ENCODE results near the gene KLHDC9. TPM values are rescaled to one million over a fixed set of nuclear protein-coding genes. Genes with fewer than 3 reads are reported as not detected.

The KLHDC9 gene
- total RNA-seq, 3 donors from 2014 or later = 5.8 to 9.8 (median 8.5) TPM

GRCh38 chr1:161131523-161132409 lies 33.6 kb downstream of the KLHDC9 start:
- no peak for DNase-seq (ENCODE audit: low spot score in 2 of 2)
- Histone ChIP-seq H3K4me3 (peak overlapping the region; percentile 82 to 84 (median 84)), H3K9me3 (no peaks in the 10 kb centered on the region), H3K36me3 (no peaks in the 10 kb centered on the region), H3K27me3 (no peaks in the 10 kb centered on the region), H3K4me1 (peaks cover 0 to 15% of the 10 kb centered on the region in 2 donors), H3K27ac (peak overlapping the region; percentile 96)
- intact Hi-C loops (cut with DNase I; ENCODE audit: low total_unique reads) = no loop called here
- TF ChIP-seq POLR2AphosphoS5 (IDR thresholded peaks at IDR 0.05) = no peak
- TF ChIP-seq POLR2A (IDR thresholded peaks at IDR 0.05) = no peak

- Histone ChIP-seq H3K36me3 (no peaks in the 10 kb centered on the region), H3K4me3 (peak within 1 kb of the TSS; percentile 82 to 84 (median 84)), H3K27me3 (no peaks in the 10 kb centered on the region), H3K4me1 (peaks cover 0 to 15% of the 10 kb centered on the region in 2 donors), H3K9me3 (no peaks in the 10 kb centered on the region), H3K27ac (peak within 1 kb of the TSS; percentile 96)
- DNase-seq (ENCODE audit: low spot score in 2 of 2) = peak; percentile 92 to 96
- intact Hi-C loops (cut with DNase I; ENCODE audit: low total_unique reads) = no loop called here
- peak; percentile 76 to 88 (median 88) for TF ChIP-seq POLR2AphosphoS5 (IDR thresholded peaks at IDR 0.05)
- TF ChIP-seq CTCF (IDR thresholded peaks at IDR 0.05) = no peak
- TF ChIP-seq POLR2A (IDR thresholded peaks at IDR 0.05) = peak; percentile 20
Observed at GRCh38 chr1:161132410-161133219, 34.5 kb downstream of the KLHDC9 start, which contains the start of gene DEDD. TSS of gene DEDD (minus strand) at chr1:161132667. CDS start at chr1:161124462, 8,205 bp downstream.

- Histone ChIP-seq H3K4me1 (peaks cover 0 to 15% of the 10 kb centered on the region in 2 donors), H3K27ac (peak overlapping the region; percentile 96), H3K4me3 (peak overlapping the region; percentile 82 to 84 (median 84)), H3K9me3 (no peaks in the 10 kb centered on the region), H3K36me3 (no peaks in the 10 kb centered on the region), H3K27me3 (no peaks in the 10 kb centered on the region)
- intact Hi-C loops (cut with DNase I; ENCODE audit: low total_unique reads) = no loop called here
- no peak for DNase-seq (ENCODE audit: low spot score in 2 of 2)
- TF ChIP-seq POLR2AphosphoS5 (IDR thresholded peaks at IDR 0.05) (no peak), CTCF (IDR thresholded peaks at IDR 0.05) (no peak), POLR2A (IDR thresholded peaks at IDR 0.05) (no peak)
Observed at GRCh38 chr1:161133220-161133740, 35.1 kb downstream of the KLHDC9 start.

- TF ChIP-seq POLR2A (IDR thresholded peaks at IDR 0.05) (no peak), CTCF (IDR thresholded peaks at IDR 0.05) (no peak), POLR2AphosphoS5 (IDR thresholded peaks at IDR 0.05) (no peak)
- peaks cover 0 to 6% of the 10 kb centered on the region in 2 donors for H3K4me1 ChIP-seq
- H3K4me3 ChIP-seq = no peak overlapping the region
- no peak overlapping the region for H3K27ac ChIP-seq
- intact Hi-C loops (cut with DNase I; ENCODE audit: low total_unique reads) = no loop called here
- no peak for DNase-seq (ENCODE audit: low spot score in 2 of 2)
- no peaks in the 10 kb centered on the region for H3K9me3 ChIP-seq
- no peaks in the 10 kb centered on the region for H3K27me3 ChIP-seq
- no peaks in the 10 kb centered on the region for H3K36me3 ChIP-seq
Observed at GRCh38 chr1:161137881-161138280, 39.7 kb downstream of the KLHDC9 start.

- no peak for DNase-seq (ENCODE audit: low spot score in 2 of 2)
- TF ChIP-seq CTCF (IDR thresholded peaks at IDR 0.05) = no peak
- TF ChIP-seq POLR2A (IDR thresholded peaks at IDR 0.05) = no peak
- TF ChIP-seq POLR2AphosphoS5 (IDR thresholded peaks at IDR 0.05) = no peak
Observed at GRCh38 chr1:161138431-161138830, 40.3 kb downstream of the KLHDC9 start.

More at GRCh38 chr1:161138431-161138830, 40.3 kb downstream of the KLHDC9 start:
- Histone ChIP-seq H3K27ac (no peak overlapping the region), H3K36me3 (no peaks in the 10 kb centered on the region), H3K4me1 (peaks cover 0 to 6% of the 10 kb centered on the region in 2 donors), H3K4me3 (no peak overlapping the region), H3K27me3 (no peaks in the 10 kb centered on the region), H3K9me3 (no peaks in the 10 kb centered on the region)
- intact Hi-C loops (cut with DNase I; ENCODE audit: low total_unique reads) = no loop called here
